HepG2 (cell line): ENCODE results near the gene UBE2I. TPM values are rescaled to one million over a fixed set of nuclear protein-coding genes. Genes with fewer than 3 reads are reported as not detected.

Source experiments
- ATAC-seq: fragments of 200-7000 bp; cut with Tn5 transposase; 3 replicates; pipeline ENCODE4 v1.9.1; 2020; ENCODE audit warnings: mild to moderate bottlenecking, moderate library complexity
- BruUV-seq: library from RNA; stranded (reverse); fragments of 400-500 nt; replicated peaks from 2 replicates; lab custom pipeline; 2021; lab: Mats Ljungman, UMichigan
- CTCF ChIA-PET: fragments of 300-600 bp; formaldehyde crosslinking; extraction: SDS; loops from one replicate; lab custom pipeline; 2021; ENCODE audit warnings: low total read pairs, inconsistent platforms, low intra/inter-chr PET ratio; lab: Yijun Ruan, JAX
- POLR2A ChIA-PET: fragments of 350-600 bp; sonication (Branson Sonifier 250); formaldehyde crosslinking; loops from one replicate; lab custom pipeline; 2020; ENCODE audit warnings: antibody characterized with exemption, inconsistent platforms; lab: Yijun Ruan, JAX
- DNase-seq: peaks from one replicate; pipeline ENCODE4 v3.0.0-alpha.2; 2015; ENCODE audit warnings: low spot score
- FAIRE-seq: peaks from 3 replicates; lab custom pipeline; 2011; peaks lifted over from hg19 to GRCh38; lab: Jason Lieb, UNC
- H2AFZ ChIP-seq: one replicate; pipeline ENCODE4 v1.6.1; 2011; ENCODE audit warnings: low read length, inconsistent platforms
- H3K27ac ChIP-seq: fragments of 300-600 bp; 3 replicates; pipeline ENCODE4 v1.8.0; 2011; ENCODE audit warnings: mixed run types, mild to moderate bottlenecking, mixed read lengths, low read length, inconsistent platforms; ENCODE audit not compliant: insufficient read depth; ENCODE audit errors: extremely low read length
- H3K27me3 ChIP-seq, 2 experiments: fragments of 200-600 bp in 1 of 2; 2 replicates in 1 of 2; 3 replicates in 1 of 2; pipeline versions ENCODE4 v1.6.0 to v1.8.0; 2011; ENCODE audit warnings: low read length in 2 of 2, mild to moderate bottlenecking in 2 of 2, moderate library complexity in 2 of 2, inconsistent platforms in 1 of 2; ENCODE audit not compliant: insufficient read depth in 2 of 2, control insufficient read depth in 1 of 2
- H3K36me3 ChIP-seq, 2 experiments: fragments of 200-600 bp in 1 of 2; replicated peaks in 1 of 2; 2 replicates in 1 of 2; 3 replicates in 1 of 2; pipeline versions ENCODE4 v1.5.1 to v1.8.0; 2011; ENCODE audit warnings: low read length in 2 of 2, inconsistent platforms in 1 of 2; ENCODE audit not compliant: insufficient read depth in 2 of 2, control insufficient read depth in 1 of 2
- H3K4me1 ChIP-seq: 2 replicates; pipeline ENCODE4 v1.5.1; 2012; ENCODE audit warnings: low read length, inconsistent platforms; ENCODE audit not compliant: insufficient read depth
- H3K4me2 ChIP-seq: 2 replicates; pipeline ENCODE4 v1.6.0; 2011; ENCODE audit warnings: low read depth, low read length, inconsistent platforms
- H3K4me3 ChIP-seq, 3 experiments: fragments of 200-600 bp in 1 of 3; sonication (generic), shearing (Covaris generic) in 1 of 3; replicated peaks in 1 of 3; 2 replicates each; pipeline ENCODE4 v1.5.1; 2011 to 2016; ENCODE audit warnings: low read length in 3 of 3, inconsistent platforms in 2 of 3, low read depth in 2 of 3, mild to moderate bottlenecking in 2 of 3, control low read depth in 1 of 3, mixed read lengths in 1 of 3; ENCODE audit not compliant: insufficient read depth in 1 of 3
- H3K79me2 ChIP-seq: one replicate; pipeline ENCODE4 v1.6.1; 2011; ENCODE audit warnings: low read length, inconsistent platforms; ENCODE audit not compliant: insufficient read depth
- H3K9ac ChIP-seq: 2 replicates; pipeline ENCODE4 v1.6.0; 2011; ENCODE audit warnings: mild to moderate bottlenecking, low read depth, low read length, inconsistent platforms; ENCODE audit not compliant: insufficient read depth
- H3K9me3 ChIP-seq: 2 replicates; pipeline ENCODE4 v1.5.1; 2012; ENCODE audit warnings: mild to moderate bottlenecking, low read length
- H4K20me1 ChIP-seq: 2 replicates; pipeline ENCODE4 v1.6.0; 2011; ENCODE audit warnings: inconsistent platforms, mild to moderate bottlenecking, low read length, moderate library complexity; ENCODE audit not compliant: insufficient read depth
- EHMT2 ChIP-seq: fragments of 200-600 bp; sonication (generic); IDR thresholded peaks from 2 replicates; pipeline ENCODE4 v1.7.0; 2017; ENCODE audit warnings: antibody characterized with exemption, low read depth, low read length, borderline replicate concordance
- ISX ChIP-seq: sonication (generic); formaldehyde crosslinking; conservative IDR thresholded peaks from 2 replicates; pipeline ENCODE4 v1.5.0; 2020; ENCODE audit warnings: missing genetic modification reagents
- JARID2 ChIP-seq: sonication (generic); formaldehyde crosslinking; IDR thresholded peaks from 2 replicates; pipeline ENCODE4 v1.8.1; 2023; ENCODE audit warnings: missing genetic modification reagents, inconsistent platforms; ENCODE audit not compliant: insufficient replicate concordance
- MEF2D ChIP-seq: sonication (generic); formaldehyde crosslinking; IDR thresholded peaks from 2 replicates; pipeline ENCODE4 v1.5.1; 2020; ENCODE audit warnings: mild to moderate bottlenecking, missing genetic modification reagents
- PTBP1 ChIP-seq: fragments of 200-400 bp; formaldehyde crosslinking; IDR thresholded peaks from 2 replicates; pipeline ENCODE4 v1.6.1; 2018; ENCODE audit warnings: low read length, low read depth; ENCODE audit not compliant: poor library complexity, severe bottlenecking
- SMARCE1 ChIP-seq: fragments of 450-650 bp; IDR thresholded peaks from 2 replicates; pipeline ENCODE4 v1.6.1; 2017; ENCODE audit warnings: borderline replicate concordance
- TEAD2 ChIP-seq: sonication (generic); formaldehyde crosslinking; IDR thresholded peaks from 2 replicates; pipeline ENCODE4 v1.9.0; 2021; ENCODE audit warnings: missing genetic modification reagents
- THYN1 ChIP-seq: sonication (generic); formaldehyde crosslinking; IDR thresholded peaks from 2 replicates; pipeline ENCODE4 v1.8.1; 2023; ENCODE audit warnings: low read depth, mild to moderate bottlenecking, moderate library complexity, missing genetic modification reagents, borderline replicate concordance
- ZBTB34 ChIP-seq: sonication (generic); formaldehyde crosslinking; IDR thresholded peaks from 2 replicates; pipeline ENCODE4 v1.8.0; 2022; ENCODE audit warnings: mild to moderate bottlenecking, missing genetic modification reagents
- ZBTB42 ChIP-seq: sonication (generic); formaldehyde crosslinking; IDR thresholded peaks from 2 replicates; pipeline ENCODE4 v1.5.0; 2020; ENCODE audit warnings: mild to moderate bottlenecking, missing genetic modification reagents
- ZNF296 ChIP-seq: sonication (generic); formaldehyde crosslinking; conservative IDR thresholded peaks from 2 replicates; pipeline ENCODE4 v1.5.0; 2020; ENCODE audit warnings: mild to moderate bottlenecking, missing genetic modification reagents
- ZNF362 ChIP-seq: sonication (generic); formaldehyde crosslinking; IDR thresholded peaks from 2 replicates; pipeline ENCODE4 v1.4.0; 2020; ENCODE audit warnings: missing genetic modification reagents, mild to moderate bottlenecking, borderline replicate concordance
- ZNF496 ChIP-seq: sonication (generic); formaldehyde crosslinking; IDR thresholded peaks from 2 replicates; pipeline ENCODE4 v1.8.1; 2023; ENCODE audit warnings: mild to moderate bottlenecking, moderate library complexity, missing genetic modification reagents; ENCODE audit not compliant: insufficient replicate concordance
- ZNF615 ChIP-seq: sonication (generic); formaldehyde crosslinking; IDR thresholded peaks from 2 replicates; pipeline ENCODE4 v1.5.0; 2020; ENCODE audit warnings: mild to moderate bottlenecking, missing genetic modification reagents, borderline replicate concordance
- ZNF724P ChIP-seq: sonication (generic); formaldehyde crosslinking; IDR thresholded peaks from 2 replicates; pipeline ENCODE4 v1.8.0; 2022; ENCODE audit warnings: missing genetic modification reagents, borderline replicate concordance
- ZNF782 ChIP-seq: sonication (generic); formaldehyde crosslinking; IDR thresholded peaks from 2 replicates; pipeline ENCODE4 v1.4.0; 2020; ENCODE audit warnings: missing genetic modification reagents, mild to moderate bottlenecking, borderline replicate concordance
- WGBS: methylation state at CpG from one replicate; pipeline ENCODE4 v1.1.6; 2017; ENCODE audit warnings: low lambda C conversion rate; 5-methylcytosine and 5-hydroxymethylcytosine counted together
- in situ Hi-C: cut with HindIII; loops from 2 replicates; pipeline ENCODE4 v1.10.0; 2017; ENCODE audit warnings: low pct_unique_long_range_greater_than_20kb; ENCODE audit not compliant: extremely low pct_ligation_motif_present
- intact Hi-C: fragments of 100-400 bp; cut with micrococcal nuclease; formaldehyde crosslinking; loops from one replicate; pipeline ENCODE4 v1.10.0; 2022; ENCODE audit not compliant: unreplicated experiment
- polyA plus RNA-seq, 8 experiments: library from polyadenylated mRNA; depleted of rRNA in 3 of 8; stranded (reverse) in 7 of 8; unstranded in 1 of 8; fragments of >200 nt; fragmentation: Illumina TruSeq in 4 of 8; extraction: Trizol in 4 of 8; gene quantifications; 2 replicates each; pipeline versions ENCODE4 v1.2.1 to v1.2.3, GENCODE V29; 2011 to 2016; ENCODE audit warnings: low read depth in 4 of 8, missing spikeins in 1 of 8, mixed read lengths in 1 of 8; ENCODE audit not compliant: insufficient read depth in 1 of 8
- total RNA-seq, 5 experiments: library from RNA; depleted of rRNA; stranded (reverse); fragments of >200 nt; fragmentation: Illumina TruSeq; extraction: Trizol; gene quantifications; 2 replicates each; pipeline ENCODE4 v1.2.3, GENCODE V29; 2016; ENCODE audit warnings: low read depth in 1 of 5

UBE2I gene
- total and polyA plus RNA-seq, 2 of the 13 experiments (the other 11 are each of a cell fraction or from before 2014, with no cell fraction given), result 75.8 to 98.9 TPM

- H3K27me3 ChIP-seq, result peaks cover 30 to 84% of the 10 kb centered on the region in 2 experiments
- H3K4me2 ChIP-seq, result no peak overlapping the region
- no peak for FAIRE-seq
- no peaks in the 10 kb centered on the region for H3K9me3 ChIP-seq
- TF ChIP-seq ZNF782 (CRISPR knock-in tag), result no peak
- TF ChIP-seq, all 625 proteins: peak for 0
- Histone ChIP-seq H3K79me2 (no peaks in the 10 kb centered on the region), H4K20me1 (no peaks in the 10 kb centered on the region), H2AFZ (no peak overlapping the region), H3K9ac (no peak overlapping the region), H3K4me1 (peaks cover 1% of the 10 kb centered on the region; the same call in 1 of the 2 replicates), H3K4me3 (no peak overlapping the region), H3K27ac (no peak overlapping the region), H3K36me3 (no peaks in the 10 kb centered on the region)
- ATAC-seq (no peak), DNase-seq (no peak)
- no TSS peak for BruUV-seq
- POLR2A ChIA-PET, result no interaction called here
- intact Hi-C loops (no loop called here), in situ Hi-C loops (no loop called here)
- WGBS, result 19% methylated on average over 3 of the region's 19 CpGs
- CTCF ChIA-PET, result no interaction called here
Measured at GRCh38 chr16:1277151-1277598, 32.3 kb upstream of the UBE2I start.

GRCh38 chr16:1277617-1278282 is 31.7 kb upstream of the UBE2I start:
- CTCF ChIA-PET, result no interaction called here
- no peaks in the 10 kb centered on the region for H4K20me1 ChIP-seq
- ATAC-seq, result peak; percentile 17; the same call in 2 of the 3 replicates
- FAIRE-seq, result no peak
- H3K27ac ChIP-seq, result no peak overlapping the region
- H3K4me2 ChIP-seq, result no peak overlapping the region
- no peak overlapping the region for H2AFZ ChIP-seq
- in situ Hi-C loops, result no loop called here
- no peaks in the 10 kb centered on the region for H3K79me2 ChIP-seq
- WGBS, result 3% methylated on average over 16 of the region's 21 CpGs
- H3K36me3 ChIP-seq, result no peaks in the 10 kb centered on the region
- H3K4me3 ChIP-seq, result no peak overlapping the region
- no peaks in the 10 kb centered on the region for H3K4me1 ChIP-seq
- intact Hi-C loops, result no loop called here
- H3K27me3 ChIP-seq, result peaks cover 32 to 82% of the 10 kb centered on the region in 2 experiments
- no peak overlapping the region for H3K9ac ChIP-seq
- POLR2A ChIA-PET, result no interaction called here
- no peak for DNase-seq
- no TSS peak for BruUV-seq
- no peaks in the 10 kb centered on the region for H3K9me3 ChIP-seq
- TF ChIP-seq ZBTB34 (CRISPR knock-in tag) (no peak), JARID2 (no peak), ISX (no peak), ZNF724P (CRISPR knock-in tag) (no peak), ZNF615 (CRISPR knock-in tag) (no peak), THYN1 (CRISPR knock-in tag) (no peak), PTBP1 (no peak), EHMT2 (no peak), SMARCE1 (no peak), TEAD2 (CRISPR knock-in tag) (no peak), ZNF296 (CRISPR knock-in tag) (no peak), MEF2D (no peak), ZNF362 (CRISPR knock-in tag) (no peak), ZBTB42 (CRISPR knock-in tag) (no peak), ZNF496 (CRISPR knock-in tag) (no peak)
